Large intestine (tissue), 3 donors: ENCODE measurements around the gene APOLD1. TPM values are rescaled to one million over a fixed set of nuclear protein-coding genes. Genes with fewer than 3 reads are reported as not detected.

ENCODE experiments used
- DNase-seq, 2 donors: peaks; one replicate each; pipeline versions ENCODE4 v3.0.0 to v3.0.0-alpha.2; 2013
- H3K27ac ChIP-seq: one replicate; pipeline ENCODE4 v1.5.1; 2013; ENCODE audit warnings: low read length
- H3K27me3 ChIP-seq: 2 replicates; pipeline ENCODE4 v1.6.1; 2013; ENCODE audit warnings: low read length; ENCODE audit not compliant: control insufficient read depth, insufficient read depth
- H3K36me3 ChIP-seq: 2 replicates; pipeline ENCODE4 v1.6.1; 2013; ENCODE audit warnings: low read length; ENCODE audit not compliant: control insufficient read depth, insufficient read depth
- H3K4me1 ChIP-seq: one replicate; pipeline ENCODE4 v1.6.1; 2013; ENCODE audit warnings: low read length; ENCODE audit not compliant: control insufficient read depth, insufficient read depth
- H3K4me3 ChIP-seq: one replicate; pipeline ENCODE4 v1.5.1; 2013; ENCODE audit warnings: low read length
- H3K9me3 ChIP-seq: one replicate; pipeline ENCODE4 v1.6.1; 2013; ENCODE audit warnings: mild to moderate bottlenecking, low read depth, low read length, moderate library complexity; ENCODE audit not compliant: control insufficient read depth
- WGBS: methylation state at CpG from one replicate; pipeline ENCODE4 v1.1.5; 2013; ENCODE audit warnings: low lambda C conversion rate; ENCODE audit not compliant: insufficient coverage; 5-methylcytosine and 5-hydroxymethylcytosine counted together
- polyA plus RNA-seq: library from polyadenylated mRNA; unstranded; fragments of 120-200 nt; gene quantifications from one replicate; pipeline ENCODE4 v1.2.1, GENCODE V29; 2013

The APOLD1 gene
- polyA plus RNA-seq, 1 donor = 13.8 TPM

DNA sequence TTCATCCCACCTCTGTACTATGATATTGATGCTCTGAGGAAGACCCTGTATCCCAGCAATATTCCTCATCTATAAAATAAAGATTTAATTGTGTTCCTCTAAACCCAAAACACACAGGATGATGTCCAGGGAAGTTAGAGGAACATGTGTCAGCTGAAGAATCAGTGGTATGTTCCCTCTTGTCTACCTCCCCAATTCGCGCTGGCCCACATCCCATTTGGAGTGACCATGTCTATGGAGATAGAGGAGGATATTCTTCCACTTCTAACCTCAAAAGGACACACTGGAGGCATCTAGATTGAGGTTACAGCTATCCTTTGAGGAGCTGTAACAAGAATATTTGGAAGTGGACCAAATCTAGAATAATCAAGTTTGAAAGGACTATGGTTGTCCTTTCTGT lies 1.3 kb upstream of the APOLD1 start:
- no CpG with 5 or more reads among the region's 2 CpGs for WGBS
- Histone ChIP-seq H3K9me3 (no peaks in the 10 kb centered on the region), H3K27me3 (no peaks in the 10 kb centered on the region), H3K36me3 (no peaks in the 10 kb centered on the region), H3K4me1 (peaks cover 29% of the 10 kb centered on the region), H3K27ac (no peak overlapping the region), H3K4me3 (no peak overlapping the region)
- DNase-seq = no peak

DNA sequence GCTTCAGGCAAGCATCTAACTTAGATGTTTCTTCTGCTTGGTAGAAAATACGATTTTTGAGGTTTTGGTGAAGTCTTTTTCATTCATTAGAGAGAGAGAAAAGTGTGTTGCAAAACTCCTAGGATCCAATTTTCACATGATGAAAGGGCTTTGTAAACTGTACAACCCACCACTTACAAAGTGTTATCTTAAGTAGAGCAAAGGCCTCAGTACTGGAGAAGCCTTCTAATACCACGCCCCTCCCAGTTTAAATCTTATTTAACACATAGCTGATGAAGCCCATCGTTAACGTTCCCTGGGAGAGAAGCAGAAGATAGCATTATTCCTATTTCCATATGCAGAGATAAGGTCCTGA lies 869 bp downstream of the APOLD1 start:
- no CpG with 5 or more reads among the region's 4 CpGs for WGBS
- H3K9me3 ChIP-seq = no peaks in the 10 kb centered on the region
- H3K4me1 ChIP-seq = peaks cover 30% of the 10 kb centered on the region
- no peak for DNase-seq
- no peaks in the 10 kb centered on the region for H3K36me3 ChIP-seq
- peak overlapping the region; percentile 74 for H3K4me3 ChIP-seq
- no peaks in the 10 kb centered on the region for H3K27me3 ChIP-seq
- peak overlapping the region; percentile 78 for H3K27ac ChIP-seq

- no CpG with 5 or more reads among the region's 80 CpGs for WGBS
- Histone ChIP-seq H3K27me3 (no peaks in the 10 kb centered on the region), H3K4me3 (peak overlapping the region; percentile 74), H3K36me3 (no peaks in the 10 kb centered on the region), H3K4me1 (peaks cover 35% of the 10 kb centered on the region), H3K27ac (peak overlapping the region; percentile 84), H3K9me3 (no peaks in the 10 kb centered on the region)
- DNase-seq = peak; percentile 90
Observed at GRCh38 chr12:12786706-12787601, 1.5 kb downstream of the APOLD1 start.

- Histone ChIP-seq H3K36me3 (no peaks in the 10 kb centered on the region), H3K9me3 (no peaks in the 10 kb centered on the region), H3K4me1 (peaks cover 41% of the 10 kb centered on the region), H3K27me3 (no peaks in the 10 kb centered on the region), H3K4me3 (no peak overlapping the region), H3K27ac (peak overlapping the region; percentile 84)
- DNase-seq = no peak
- no CpG with 5 or more reads among the region's 6 CpGs for WGBS
Observed at GRCh38 chr12:12788131-12788530, 2.7 kb downstream of the APOLD1 start.

- H3K36me3 ChIP-seq = no peaks in the 10 kb centered on the region
- H3K4me3 ChIP-seq = no peak overlapping the region
- no CpG with 5 or more reads among the region's 9 CpGs for WGBS
- DNase-seq = peak; percentile 69 to 85
- no peaks in the 10 kb centered on the region for H3K27me3 ChIP-seq
- no peaks in the 10 kb centered on the region for H3K9me3 ChIP-seq
- peaks cover 41% of the 10 kb centered on the region for H3K4me1 ChIP-seq
- peak overlapping the region; percentile 84 for H3K27ac ChIP-seq
Observed at GRCh38 chr12:12788675-12789368, 3.4 kb downstream of the APOLD1 start.

DNA sequence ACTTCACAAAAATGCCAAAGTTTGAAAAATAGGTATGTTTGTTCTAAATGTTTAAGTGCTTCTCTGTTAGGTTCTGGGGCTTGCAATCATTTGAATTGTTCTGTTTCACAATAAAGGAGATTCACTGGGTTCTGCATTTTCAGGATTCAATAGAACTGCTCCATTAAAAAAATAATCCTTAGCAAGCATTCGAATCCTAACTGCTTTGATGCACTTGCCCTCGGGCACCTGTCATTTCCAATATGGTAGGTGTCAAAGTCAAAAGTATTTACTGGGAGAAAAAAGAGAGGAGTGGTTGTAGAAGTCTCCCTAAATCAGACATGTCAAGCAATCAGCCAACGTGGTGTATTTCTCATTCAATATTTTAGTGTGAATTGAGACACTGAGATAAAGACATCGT lies 5.5 kb downstream of the APOLD1 start:
- WGBS = 50% methylated on average over 1 of the region's 4 CpGs
- no peak overlapping the region for H3K27ac ChIP-seq
- DNase-seq = no peak
- H3K36me3 ChIP-seq = no peaks in the 10 kb centered on the region
- no peaks in the 10 kb centered on the region for H3K27me3 ChIP-seq
- no peak overlapping the region for H3K4me3 ChIP-seq
- H3K9me3 ChIP-seq = no peaks in the 10 kb centered on the region
- peaks cover 41% of the 10 kb centered on the region for H3K4me1 ChIP-seq

DNA sequence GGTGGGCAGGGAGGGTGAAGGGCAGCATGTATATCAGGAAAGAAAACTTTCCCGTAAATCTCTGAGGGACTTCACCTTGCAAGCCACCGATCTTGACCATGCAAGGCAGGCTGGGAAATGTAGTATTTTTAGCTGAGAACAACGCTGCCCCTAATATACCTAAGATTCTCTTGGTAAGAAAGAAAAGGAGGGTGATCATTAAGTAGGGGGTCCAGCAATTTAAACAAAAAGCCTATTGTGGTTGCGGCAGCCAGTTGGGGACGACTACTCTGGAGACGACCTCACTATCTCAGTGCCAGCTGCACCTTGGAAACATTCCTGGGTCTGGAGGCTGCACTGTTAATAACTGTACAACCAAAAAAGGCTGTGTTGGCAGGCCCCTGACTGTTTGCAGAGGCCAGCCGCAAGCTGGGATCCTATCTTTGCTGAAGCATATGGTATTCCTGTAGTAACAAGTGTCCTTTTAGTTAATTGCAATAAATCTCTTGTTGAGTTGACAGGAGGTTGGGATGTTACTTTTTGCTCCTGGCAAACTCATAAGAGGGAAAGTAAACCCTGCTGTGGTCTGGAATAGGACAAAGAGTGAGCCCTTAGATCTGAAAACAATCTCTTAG lies 6.4 kb downstream of the APOLD1 start:
- DNase-seq = peak in 1 of 2 donors; percentile 69
- Histone ChIP-seq H3K4me3 (peak overlapping the region; percentile 23), H3K9me3 (no peaks in the 10 kb centered on the region), H3K4me1 (peaks cover 35% of the 10 kb centered on the region), H3K27ac (peak overlapping the region; percentile 73), H3K27me3 (no peaks in the 10 kb centered on the region), H3K36me3 (no peaks in the 10 kb centered on the region)
- no CpG with 5 or more reads among the region's 7 CpGs for WGBS

- H3K27me3 ChIP-seq = no peaks in the 10 kb centered on the region
- 100% methylated on average over 1 of the region's 6 CpGs for WGBS
Observed at GRCh38 chr12:12792421-12792820, 7.0 kb downstream of the APOLD1 start.

DNA sequence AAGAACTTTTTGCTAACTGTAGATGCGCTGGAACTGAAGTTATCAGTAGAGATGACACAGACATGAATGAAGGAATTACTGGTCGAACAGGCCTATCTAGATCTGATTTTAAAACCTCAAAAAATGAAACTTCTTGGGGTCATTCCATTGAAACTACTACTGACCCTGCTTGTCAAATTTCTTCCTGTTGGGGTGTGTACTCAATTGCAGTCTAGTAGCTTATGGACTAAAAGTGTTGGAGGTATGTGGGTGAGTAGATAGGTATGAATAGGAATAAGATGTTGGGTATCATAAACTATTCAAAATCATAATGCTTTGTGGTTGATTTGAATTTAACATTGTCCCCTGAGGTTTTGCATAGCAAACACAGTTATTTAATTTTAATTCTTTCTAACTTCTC lies 9.2 kb downstream of the APOLD1 start:
- no peak overlapping the region for H3K4me3 ChIP-seq
- H3K27ac ChIP-seq = no peak overlapping the region
- WGBS = 100% methylated on average over 1 of the region's 2 CpGs
- no peaks in the 10 kb centered on the region for H3K9me3 ChIP-seq
- peaks cover 32% of the 10 kb centered on the region for H3K4me1 ChIP-seq
- H3K27me3 ChIP-seq = no peaks in the 10 kb centered on the region
- H3K36me3 ChIP-seq = no peaks in the 10 kb centered on the region
- no peak for DNase-seq

More at GRCh38 chr12:12792421-12792820, 7.0 kb downstream of the APOLD1 start:
- Histone ChIP-seq H3K27ac (peak overlapping the region; percentile 73), H3K9me3 (no peaks in the 10 kb centered on the region), H3K4me1 (peaks cover 31% of the 10 kb centered on the region), H3K4me3 (no peak overlapping the region), H3K36me3 (no peaks in the 10 kb centered on the region)
- DNase-seq = no peak

DNA sequence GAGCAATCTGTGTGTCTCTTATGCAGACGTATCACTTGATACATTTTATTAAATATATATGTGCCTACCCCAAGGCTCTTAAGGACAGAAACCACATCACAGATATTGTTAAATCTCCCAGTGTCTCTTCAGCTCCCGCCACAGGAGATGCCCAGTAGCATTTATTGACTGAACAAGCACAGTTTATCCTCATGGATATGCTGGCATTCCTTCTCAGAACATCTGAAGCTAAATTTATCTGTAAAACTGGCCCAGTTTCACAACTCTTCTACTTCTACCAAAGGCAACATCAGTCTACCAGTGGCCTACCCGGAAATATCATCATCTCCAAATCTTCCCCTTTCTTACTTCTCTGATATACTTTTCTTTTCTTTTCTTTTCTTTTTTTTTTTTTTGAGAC lies 10.7 kb downstream of the APOLD1 start:
- Histone ChIP-seq H3K9me3 (no peaks in the 10 kb centered on the region), H3K4me3 (no peak overlapping the region), H3K27me3 (no peaks in the 10 kb centered on the region), H3K4me1 (peaks cover 28% of the 10 kb centered on the region), H3K36me3 (no peaks in the 10 kb centered on the region), H3K27ac (no peak overlapping the region)
- DNase-seq = no peak
- 100% methylated on average over 1 of the region's 3 CpGs for WGBS
